Activated T-cell treated with anti-CD3 and anti-CD28 coated beads, Interleukin-2, amount 50 U/mL, for 1 hour (primary cell): Measurements from ENCODE around the gene CD22.

ENCODE experiments used
- DNase-seq: peaks from one replicate; pipeline ENCODE4 v3.0.0-alpha.2; 2020

CD22 gene

GRCh38 chr19:35296644-35297514, 32.1 kb upstream of the CD22 start:
- no peak for DNase-seq

GRCh38 chr19:35297515-35297848, 31.5 kb upstream of the CD22 start:
- DNase-seq, result no peak

- no peak for DNase-seq
Observed at GRCh38 chr19:35297922-35298321, 31.1 kb upstream of the CD22 start.

GRCh38 chr19:35298561-35298972, 30.4 kb upstream of the CD22 start:
- no peak for DNase-seq

- no peak for DNase-seq
Observed at GRCh38 chr19:35299523-35300338, 29.3 kb upstream of the CD22 start.

- no peak for DNase-seq
Observed at GRCh38 chr19:35300339-35300649, 28.7 kb upstream of the CD22 start.

- no peak for DNase-seq
Observed at GRCh38 chr19:35301961-35302360, 27.0 kb upstream of the CD22 start.

GRCh38 chr19:35302446-35302845, 26.5 kb upstream of the CD22 start:
- DNase-seq, result no peak

- DNase-seq, result no peak
Observed at GRCh38 chr19:35303357-35303915, 25.6 kb upstream of the CD22 start.

- DNase-seq, result no peak
Observed at GRCh38 chr19:35304036-35304435, 25.0 kb upstream of the CD22 start.

GRCh38 chr19:35305181-35305580, 23.8 kb upstream of the CD22 start:
- DNase-seq, result no peak

- DNase-seq, result no peak
Observed at GRCh38 chr19:35306473-35307246, 22.3 kb upstream of the CD22 start.

GRCh38 chr19:35307931-35308330, 21.1 kb upstream of the CD22 start:
- no peak for DNase-seq

GRCh38 chr19:35308910-35309309, 20.1 kb upstream of the CD22 start:
- DNase-seq, result no peak

GRCh38 chr19:35309481-35310279, 19.3 kb upstream of the CD22 start:
- no peak for DNase-seq

- no peak for DNase-seq
Observed at GRCh38 chr19:35310331-35310730, 18.7 kb upstream of the CD22 start.

- no peak for DNase-seq
Observed at GRCh38 chr19:35310811-35311465, 18.0 kb upstream of the CD22 start.

GRCh38 chr19:35311901-35312665, 16.9 kb upstream of the CD22 start:
- DNase-seq, result no peak

GRCh38 chr19:35313587-35313986, 15.4 kb upstream of the CD22 start:
- DNase-seq, result no peak

- no peak for DNase-seq
Observed at GRCh38 chr19:35314031-35314430, 15.0 kb upstream of the CD22 start.

GRCh38 chr19:35314858-35315470, 14.0 kb upstream of the CD22 start:
- DNase-seq, result no peak
